ENCODE data around the gene ADGRE3. TPM values are rescaled to one million over a fixed set of nuclear protein-coding genes. Genes with fewer than 3 reads are reported as not detected.

ADGRE3 gene
- total RNA-seq, 1 experiment from 2014 or later, result not detected

DNA sequence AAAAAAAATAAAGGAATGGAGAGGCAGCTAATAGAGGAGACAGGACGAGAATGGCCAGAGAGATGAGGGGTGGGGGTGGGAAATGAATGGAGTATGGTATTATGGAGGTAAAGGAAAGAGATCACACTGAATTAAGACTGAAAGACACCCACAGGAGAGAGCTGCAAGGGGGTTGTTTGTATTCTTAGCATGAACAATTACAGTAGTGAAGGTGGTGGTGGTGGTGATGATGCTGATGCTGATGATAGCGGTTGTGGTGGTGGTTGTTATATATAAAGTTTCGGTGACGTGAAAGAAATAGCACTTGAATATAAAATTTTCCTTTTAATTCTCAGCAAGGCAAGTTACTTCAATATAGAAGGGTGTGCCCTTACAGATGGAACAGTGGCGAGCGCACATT lies 2.8 kb upstream of the ADGRE3 start:
- no peak overlapping the region for H3K4me3 Mint-ChIP-seq (ENCODE audit: low read depth, unreplicated experiment)
- intact Hi-C loops (cut with micrococcal nuclease; ENCODE audit: unreplicated experiment), result no loop called here
- TF ChIP-seq, protein P1, sequence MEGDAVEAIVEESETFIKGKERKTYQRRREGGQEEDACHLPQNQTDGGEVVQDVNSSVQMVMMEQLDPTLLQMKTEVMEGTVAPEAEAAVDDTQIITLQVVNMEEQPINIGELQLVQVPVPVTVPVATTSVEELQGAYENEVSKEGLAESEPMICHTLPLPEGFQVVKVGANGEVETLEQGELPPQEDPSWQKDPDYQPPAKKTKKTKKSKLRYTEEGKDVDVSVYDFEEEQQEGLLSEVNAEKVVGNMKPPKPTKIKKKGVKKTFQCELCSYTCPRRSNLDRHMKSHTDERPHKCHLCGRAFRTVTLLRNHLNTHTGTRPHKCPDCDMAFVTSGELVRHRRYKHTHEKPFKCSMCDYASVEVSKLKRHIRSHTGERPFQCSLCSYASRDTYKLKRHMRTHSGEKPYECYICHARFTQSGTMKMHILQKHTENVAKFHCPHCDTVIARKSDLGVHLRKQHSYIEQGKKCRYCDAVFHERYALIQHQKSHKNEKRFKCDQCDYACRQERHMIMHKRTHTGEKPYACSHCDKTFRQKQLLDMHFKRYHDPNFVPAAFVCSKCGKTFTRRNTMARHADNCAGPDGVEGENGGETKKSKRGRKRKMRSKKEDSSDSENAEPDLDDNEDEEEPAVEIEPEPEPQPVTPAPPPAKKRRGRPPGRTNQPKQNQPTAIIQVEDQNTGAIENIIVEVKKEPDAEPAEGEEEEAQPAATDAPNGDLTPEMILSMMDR (IDR thresholded peaks at IDR 0.05; ENCODE audit: unreplicated experiment), result no peak
- no peak for DNase-seq
- no peaks in the 10 kb centered on the region for H3K4me1 Mint-ChIP-seq (ENCODE audit: low read depth, unreplicated experiment)
- no peaks in the 10 kb centered on the region for H3K36me3 Mint-ChIP-seq (ENCODE audit: insufficient read depth, unreplicated experiment)
- H3K27me3 Mint-ChIP-seq (ENCODE audit: unreplicated experiment), result peaks cover 31% of the 10 kb centered on the region
- H3K9me3 Mint-ChIP-seq (ENCODE audit: low read depth, unreplicated experiment), result no peaks in the 10 kb centered on the region
- no TSS peak for BruUV-seq (replicated peaks)
- CTCF ChIA-PET, result no interaction called here
- no peak overlapping the region for H3K27ac Mint-ChIP-seq (ENCODE audit: unreplicated experiment)

DNA sequence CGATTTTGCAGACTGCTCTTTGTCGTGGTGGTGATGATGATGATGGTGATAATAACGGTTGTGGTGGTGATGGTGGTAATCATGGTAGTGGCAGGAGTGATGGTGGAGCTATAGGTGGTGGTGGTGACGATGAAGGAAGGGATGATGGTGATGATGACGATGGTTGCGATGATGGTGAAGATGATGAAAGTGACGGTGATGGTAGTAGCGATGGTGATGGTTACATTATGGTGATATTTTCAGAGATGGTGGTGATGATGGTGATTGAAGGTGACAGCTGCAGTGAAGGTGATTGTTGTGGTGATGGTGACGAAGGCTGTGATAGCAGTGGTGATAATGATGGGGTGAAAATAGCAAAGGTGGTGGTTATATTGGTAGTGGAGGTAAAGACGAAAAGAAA lies 2.1 kb upstream of the ADGRE3 start:
- no peaks in the 10 kb centered on the region for H3K4me1 Mint-ChIP-seq (ENCODE audit: low read depth, unreplicated experiment)
- no peaks in the 10 kb centered on the region for H3K9me3 Mint-ChIP-seq (ENCODE audit: low read depth, unreplicated experiment)
- intact Hi-C loops (cut with micrococcal nuclease; ENCODE audit: unreplicated experiment), result no loop called here
- H3K4me3 Mint-ChIP-seq (ENCODE audit: low read depth, unreplicated experiment), result no peak overlapping the region
- no peak overlapping the region for H3K27ac Mint-ChIP-seq (ENCODE audit: unreplicated experiment)
- BruUV-seq (replicated peaks), result no TSS peak
- peaks cover 31% of the 10 kb centered on the region for H3K27me3 Mint-ChIP-seq (ENCODE audit: unreplicated experiment)
- no peak for DNase-seq
- no peaks in the 10 kb centered on the region for H3K36me3 Mint-ChIP-seq (ENCODE audit: insufficient read depth, unreplicated experiment)
- CTCF ChIA-PET, result interaction anchor here (0.5 kb wide), 1 partner anchor 12 kb away, joined by 6 read pairs; no protein-coding TSS in a partner anchor
- TF ChIP-seq, protein P1 (IDR thresholded peaks at IDR 0.05; ENCODE audit: unreplicated experiment), result no peak

DNA sequence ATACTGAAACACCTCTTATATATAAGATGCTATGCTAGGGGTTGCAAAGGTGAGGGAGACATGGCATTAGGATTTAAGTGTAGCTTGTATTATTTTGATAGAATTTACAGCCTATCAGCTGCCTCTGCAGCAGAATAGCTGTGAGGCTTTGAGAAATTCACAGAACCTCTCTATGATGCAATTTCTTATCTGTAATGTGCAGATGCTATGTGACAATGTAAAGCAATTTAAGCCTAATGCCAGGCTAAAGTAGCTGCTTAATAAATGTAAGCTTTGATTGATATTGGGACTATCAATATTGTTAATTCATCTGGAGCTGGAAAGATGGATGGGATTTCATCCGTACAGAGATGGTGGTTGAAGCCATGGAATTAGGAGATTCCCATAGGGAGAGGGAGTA lies 1.6 kb downstream of the ADGRE3 start:
- H3K27me3 Mint-ChIP-seq (ENCODE audit: unreplicated experiment), result peaks cover 53% of the 10 kb centered on the region
- H3K27ac Mint-ChIP-seq (ENCODE audit: unreplicated experiment), result no peak overlapping the region
- no peaks in the 10 kb centered on the region for H3K4me1 Mint-ChIP-seq (ENCODE audit: low read depth, unreplicated experiment)
- no peaks in the 10 kb centered on the region for H3K36me3 Mint-ChIP-seq (ENCODE audit: insufficient read depth, unreplicated experiment)
- CTCF ChIA-PET, result interaction anchor here (0.7 kb wide), 1 partner anchor 10 kb away, joined by 3 read pairs; no protein-coding TSS in a partner anchor
- intact Hi-C loops (cut with micrococcal nuclease; ENCODE audit: unreplicated experiment), result no loop called here
- DNase-seq, result no peak
- TF ChIP-seq, protein P1 (IDR thresholded peaks at IDR 0.05; ENCODE audit: unreplicated experiment), result no peak
- no peak overlapping the region for H3K4me3 Mint-ChIP-seq (ENCODE audit: low read depth, unreplicated experiment)
- no TSS peak for BruUV-seq (replicated peaks)
- no peaks in the 10 kb centered on the region for H3K9me3 Mint-ChIP-seq (ENCODE audit: low read depth, unreplicated experiment)

DNA sequence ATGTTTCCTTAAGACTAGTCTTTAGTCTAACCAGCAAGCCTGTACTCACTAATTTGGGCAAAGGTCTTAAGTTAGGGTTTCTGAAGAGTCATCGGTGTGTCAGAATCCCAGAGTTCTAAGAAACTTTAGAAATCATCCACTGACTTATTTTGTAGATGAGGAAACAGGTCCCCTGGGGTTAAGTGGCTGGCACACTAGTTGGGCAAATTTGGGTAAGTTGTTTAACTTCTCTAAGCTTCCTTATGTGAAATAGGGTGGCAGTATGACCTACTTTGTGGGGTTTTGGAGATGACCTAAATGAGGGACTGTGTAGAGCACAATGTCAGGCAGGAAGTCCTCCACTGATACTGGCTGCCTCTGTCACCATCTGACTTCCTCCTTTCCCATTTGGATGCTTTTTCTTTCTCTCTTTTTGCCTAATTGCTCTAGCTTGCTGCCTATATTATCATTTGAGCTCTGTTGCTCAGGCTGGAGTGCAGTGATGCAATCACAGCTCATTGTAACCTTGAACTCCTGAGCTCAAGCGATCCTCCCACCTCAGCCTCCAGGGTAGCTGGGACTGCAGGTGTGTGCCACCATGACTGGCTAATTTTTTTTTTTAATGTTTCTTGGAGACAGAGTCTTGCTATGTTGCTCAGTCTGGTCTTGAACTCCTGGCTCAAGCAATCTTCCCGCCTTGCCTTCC lies 2.3 kb downstream of the ADGRE3 start:
- intact Hi-C loops (cut with micrococcal nuclease; ENCODE audit: unreplicated experiment), result no loop called here
- H3K27me3 Mint-ChIP-seq (ENCODE audit: unreplicated experiment), result peaks cover 53% of the 10 kb centered on the region
- CTCF ChIA-PET, result interaction anchor here (0.7 kb wide), 1 partner anchor 9 kb away, joined by 3 read pairs; no protein-coding TSS in a partner anchor
- TF ChIP-seq, protein P1 (IDR thresholded peaks at IDR 0.05; ENCODE audit: unreplicated experiment), result no peak
- BruUV-seq (replicated peaks), result no TSS peak
- no peak overlapping the region for H3K4me3 Mint-ChIP-seq (ENCODE audit: low read depth, unreplicated experiment)
- H3K27ac Mint-ChIP-seq (ENCODE audit: unreplicated experiment), result no peak overlapping the region
- H3K4me1 Mint-ChIP-seq (ENCODE audit: low read depth, unreplicated experiment), result no peaks in the 10 kb centered on the region
- no peaks in the 10 kb centered on the region for H3K36me3 Mint-ChIP-seq (ENCODE audit: insufficient read depth, unreplicated experiment)
- H3K9me3 Mint-ChIP-seq (ENCODE audit: low read depth, unreplicated experiment), result no peaks in the 10 kb centered on the region
- DNase-seq, result no peak
